Peyer's patch (tissue), 4 donors: ENCODE results near the gene CCKAR.
"Not testable (repeated sequence)": the region's sequence is repeated elsewhere in the genome, so short reads cannot be mapped to it uniquely, and the experiment has no call there.

Experiments
- CTCF ChIP-seq, 6 experiments: fragments of 450-650 bp in 4 of 6; fragments of 200-600 bp in 2 of 6; sonication (generic) in 1 of 6; IDR thresholded peaks; one replicate each; pipeline ENCODE4 v1.5.1; 2017 to 2019; ENCODE audit warnings: antibody characterized with exemption in 6 of 6, mild to moderate bottlenecking in 3 of 6, moderate library complexity in 1 of 6
- POLR2A ChIP-seq, 2 donors: fragments of 450-650 bp; IDR thresholded peaks; one replicate each; pipeline ENCODE4 v1.5.1; 2017; ENCODE audit warnings: antibody characterized with exemption in 2 of 2, mild to moderate bottlenecking in 2 of 2, moderate library complexity in 2 of 2

- not testable (repeated sequence) for TF ChIP-seq CTCF, POLR2A (IDR thresholded peaks at IDR 0.05)
Observed at GRCh38 chr4:26500565-26500999, 10.3 kb upstream of the CCKAR start.
